ENCODE data around the gene KCNJ2. TPM values are rescaled to one million over a fixed set of nuclear protein-coding genes. Genes with fewer than 3 reads are reported as not detected.

Gene KCNJ2
- polyA plus RNA-seq (2012; ENCODE audit: insufficient read depth, insufficient read length, low read depth), result 0.34 TPM

DNA sequence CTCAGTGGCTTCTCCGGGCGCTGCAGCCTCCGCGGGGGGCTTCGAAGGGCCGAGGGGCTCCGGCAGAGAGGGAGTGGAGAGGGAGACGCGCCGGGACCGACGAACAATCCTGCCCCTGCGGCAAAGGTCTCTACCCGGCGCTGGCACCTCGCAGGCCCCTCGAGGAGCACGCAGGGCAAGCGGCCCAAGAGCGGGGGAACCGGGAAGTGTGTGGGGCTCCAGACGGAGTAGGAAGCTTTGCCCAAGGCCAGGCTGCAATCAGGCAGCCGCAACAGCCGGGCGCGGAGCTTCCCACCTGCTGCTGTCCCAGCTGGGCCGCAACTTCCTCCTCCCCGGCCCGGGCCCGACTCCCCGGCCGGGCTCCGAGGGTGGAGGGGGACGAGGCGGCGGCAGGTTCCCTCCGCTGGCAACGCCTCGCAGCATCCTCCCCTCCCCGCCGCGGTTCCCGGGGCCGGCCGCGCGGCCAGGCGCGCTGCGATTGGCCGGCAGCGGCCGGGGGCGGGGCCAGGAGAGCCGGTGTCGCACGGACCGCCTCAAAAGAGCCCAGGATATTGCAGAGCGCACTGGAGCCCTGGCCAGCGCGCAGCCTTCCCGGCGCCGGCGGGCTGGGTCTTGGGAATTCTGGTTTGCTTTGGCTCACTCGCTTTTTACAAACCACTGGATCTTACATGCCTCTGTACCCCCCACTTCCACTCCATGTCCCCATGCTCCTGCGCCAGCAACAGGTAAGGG, at the start of gene KCNJ2:
KCNJ2 (plus strand) TSS at position 556 of the 732 bp plus-strand sequence. CDS start 5,508 bp downstream, outside the sequence.
- Histone ChIP-seq H3K36me3 (no peaks in the 10 kb centered on the region), H3K27me3 (peaks cover 55% of the 10 kb centered on the region), H3K4me3 (ENCODE audit: low read depth, low read length) (peak within 1 kb of the TSS; percentile 71), H3K4me1 (no peaks in the 10 kb centered on the region), H3K9me3 (no peaks in the 10 kb centered on the region)
- DNase-seq, result peak; percentile 90
- TF ChIP-seq, protein P1, sequence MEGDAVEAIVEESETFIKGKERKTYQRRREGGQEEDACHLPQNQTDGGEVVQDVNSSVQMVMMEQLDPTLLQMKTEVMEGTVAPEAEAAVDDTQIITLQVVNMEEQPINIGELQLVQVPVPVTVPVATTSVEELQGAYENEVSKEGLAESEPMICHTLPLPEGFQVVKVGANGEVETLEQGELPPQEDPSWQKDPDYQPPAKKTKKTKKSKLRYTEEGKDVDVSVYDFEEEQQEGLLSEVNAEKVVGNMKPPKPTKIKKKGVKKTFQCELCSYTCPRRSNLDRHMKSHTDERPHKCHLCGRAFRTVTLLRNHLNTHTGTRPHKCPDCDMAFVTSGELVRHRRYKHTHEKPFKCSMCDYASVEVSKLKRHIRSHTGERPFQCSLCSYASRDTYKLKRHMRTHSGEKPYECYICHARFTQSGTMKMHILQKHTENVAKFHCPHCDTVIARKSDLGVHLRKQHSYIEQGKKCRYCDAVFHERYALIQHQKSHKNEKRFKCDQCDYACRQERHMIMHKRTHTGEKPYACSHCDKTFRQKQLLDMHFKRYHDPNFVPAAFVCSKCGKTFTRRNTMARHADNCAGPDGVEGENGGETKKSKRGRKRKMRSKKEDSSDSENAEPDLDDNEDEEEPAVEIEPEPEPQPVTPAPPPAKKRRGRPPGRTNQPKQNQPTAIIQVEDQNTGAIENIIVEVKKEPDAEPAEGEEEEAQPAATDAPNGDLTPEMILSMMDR (IDR thresholded peaks at IDR 0.05; ENCODE audit: low read depth, low read length), result no peak

DNA sequence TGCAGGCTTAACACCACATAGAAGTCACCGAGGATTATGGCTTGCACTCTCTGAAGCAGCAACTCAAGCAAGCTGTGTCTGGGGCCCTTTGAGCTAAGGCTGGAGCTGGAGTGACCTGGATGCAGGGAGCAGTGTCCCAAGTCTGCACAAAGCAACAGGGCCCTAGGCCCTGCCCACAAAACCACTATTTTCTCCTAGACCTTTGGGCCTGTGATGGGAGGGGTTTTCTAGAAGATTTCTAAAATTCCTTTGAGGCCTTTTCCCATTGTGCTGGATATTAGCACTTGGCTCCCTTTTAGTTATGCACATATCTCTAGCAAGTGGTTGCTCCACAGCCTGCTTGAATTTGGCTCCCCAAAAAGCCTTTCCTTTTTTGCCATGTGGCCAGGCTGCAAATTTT, 49.8 kb upstream of the KCNJ2 start:
- Histone ChIP-seq H3K4me3 (ENCODE audit: low read depth, low read length) (no peak overlapping the region), H3K36me3 (no peaks in the 10 kb centered on the region), H3K9me3 (no peaks in the 10 kb centered on the region), H3K4me1 (no peaks in the 10 kb centered on the region), H3K27me3 (no peaks in the 10 kb centered on the region)
- no peak for DNase-seq
- TF ChIP-seq, protein P1 (IDR thresholded peaks at IDR 0.05; ENCODE audit: low read depth, low read length), result no peak

DNA sequence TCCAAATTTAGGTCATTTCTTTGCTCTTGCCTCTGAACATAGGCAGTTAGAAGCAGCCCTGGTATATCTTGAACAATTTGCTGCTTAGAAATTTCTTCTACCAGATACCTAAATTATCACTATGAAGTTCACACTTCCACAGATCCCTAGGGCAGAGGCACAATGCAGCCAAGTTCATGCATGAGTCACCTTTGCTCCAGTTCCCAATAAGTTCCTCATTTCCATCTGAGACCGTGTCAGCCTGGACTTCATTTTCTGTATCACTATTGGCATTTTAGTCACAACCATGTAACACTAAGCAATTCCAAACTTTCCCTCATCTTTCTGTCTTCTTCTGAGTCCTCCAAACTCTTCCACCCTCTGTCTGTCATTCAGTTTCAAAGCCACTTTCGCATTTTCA, 49.3 kb upstream of the KCNJ2 start:
- H3K27me3 ChIP-seq, result no peaks in the 10 kb centered on the region
- H3K36me3 ChIP-seq, result no peaks in the 10 kb centered on the region
- H3K9me3 ChIP-seq, result no peaks in the 10 kb centered on the region
- no peaks in the 10 kb centered on the region for H3K4me1 ChIP-seq
- no peak overlapping the region for H3K4me3 ChIP-seq (ENCODE audit: low read depth, low read length)
- no peak for DNase-seq
- TF ChIP-seq, protein P1 (IDR thresholded peaks at IDR 0.05; ENCODE audit: low read depth, low read length), result no peak

DNA sequence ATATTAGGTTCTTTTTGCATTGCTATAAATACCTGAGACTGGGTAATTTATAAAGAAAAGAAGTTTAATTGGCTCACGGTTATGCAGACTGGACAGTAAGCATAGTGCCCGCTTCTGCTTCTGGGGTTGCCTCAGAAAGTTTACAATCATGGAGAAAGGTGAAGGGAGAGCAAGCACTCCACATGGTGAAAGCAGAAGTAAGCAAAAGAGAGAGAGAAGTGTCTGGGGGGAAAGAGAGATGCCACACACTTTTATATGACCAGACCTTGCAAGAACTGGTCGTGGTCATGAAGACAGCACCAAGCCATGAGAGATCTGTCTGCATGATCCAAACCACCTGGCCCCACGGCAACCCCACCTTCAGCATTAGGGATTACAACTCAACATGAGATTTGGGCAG, 48.9 kb upstream of the KCNJ2 start:
- H3K4me1 ChIP-seq, result no peaks in the 10 kb centered on the region
- no peaks in the 10 kb centered on the region for H3K27me3 ChIP-seq
- no peak for DNase-seq
- H3K9me3 ChIP-seq, result no peaks in the 10 kb centered on the region
- H3K4me3 ChIP-seq (ENCODE audit: low read depth, low read length), result no peak overlapping the region
- TF ChIP-seq, protein P1 (IDR thresholded peaks at IDR 0.05; ENCODE audit: low read depth, low read length), result no peak
- no peaks in the 10 kb centered on the region for H3K36me3 ChIP-seq

DNA sequence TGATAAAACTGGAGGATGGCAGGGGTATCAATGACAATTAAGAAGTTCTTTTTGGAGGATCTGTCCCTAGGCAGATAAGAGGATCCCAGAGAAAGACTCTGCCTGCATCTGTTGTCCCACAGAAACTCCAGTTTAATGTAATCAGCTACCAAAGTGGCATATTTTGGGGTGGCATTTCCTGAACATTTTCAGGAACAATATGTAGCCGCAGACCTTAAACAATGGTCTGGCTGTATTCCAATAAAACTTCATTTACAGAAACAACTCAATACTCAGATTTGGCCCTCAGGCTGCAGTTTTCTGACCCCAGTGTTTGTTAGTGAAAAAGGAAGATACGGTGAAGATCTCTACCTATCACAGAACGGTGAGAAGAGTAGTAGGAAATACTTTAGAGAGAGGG, 48.2 kb upstream of the KCNJ2 start:
- Histone ChIP-seq H3K4me3 (ENCODE audit: low read depth, low read length) (no peak overlapping the region), H3K9me3 (no peaks in the 10 kb centered on the region)

DNA sequence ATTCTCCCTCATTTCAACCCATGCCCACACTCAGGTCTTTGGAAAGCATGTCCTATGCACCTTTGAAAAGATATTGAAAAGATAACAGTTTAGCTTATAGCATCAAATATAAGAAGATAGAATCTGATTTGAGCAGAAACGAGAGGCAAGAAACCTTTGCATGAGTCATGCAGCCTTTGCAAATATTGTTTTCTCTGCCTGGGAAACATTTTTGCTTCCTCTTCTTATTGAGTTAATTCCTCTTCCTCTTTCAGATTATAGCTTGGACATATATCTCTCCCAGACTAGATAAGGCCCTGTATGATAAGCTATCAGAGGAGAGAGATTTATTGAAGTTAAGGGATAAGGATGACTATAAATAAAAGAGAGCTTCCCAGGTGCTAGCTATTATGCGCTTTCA, 46.1 kb upstream of the KCNJ2 start:
- Histone ChIP-seq H3K36me3 (no peaks in the 10 kb centered on the region), H3K4me1 (no peaks in the 10 kb centered on the region), H3K4me3 (ENCODE audit: low read depth, low read length) (no peak overlapping the region), H3K27me3 (no peaks in the 10 kb centered on the region), H3K9me3 (no peaks in the 10 kb centered on the region)
- TF ChIP-seq, protein P1 (IDR thresholded peaks at IDR 0.05; ENCODE audit: low read depth, low read length), result no peak
- DNase-seq, result no peak

More for the DNA sequence above, 48.2 kb upstream of the KCNJ2 start:
- TF ChIP-seq, protein P1 (IDR thresholded peaks at IDR 0.05; ENCODE audit: low read depth, low read length), result no peak
- no peaks in the 10 kb centered on the region for H3K27me3 ChIP-seq
- no peaks in the 10 kb centered on the region for H3K36me3 ChIP-seq
- no peak for DNase-seq
- H3K4me1 ChIP-seq, result no peaks in the 10 kb centered on the region
